HG03442 (cell line): ENCODE measurements around the gene RPH3AL.
"Not testable (repeated sequence)": the region's sequence is repeated elsewhere in the genome, so short reads cannot be mapped to it uniquely, and the experiment has no call there.

ENCODE experiments used
- ATAC-seq: cut with Tn5 transposase; IDR thresholded peaks from one replicate; pipeline ENCODE4 v1.9.1; 2021; ENCODE audit warnings: mild to moderate bottlenecking, moderate library complexity; ENCODE audit not compliant: unreplicated experiment

The RPH3AL gene

GRCh38 chr17:320809-321385 lies 31.7 kb downstream of the RPH3AL start:
- ATAC-seq, result no peak

GRCh38 chr17:320139-320538 lies 32.5 kb downstream of the RPH3AL start:
- ATAC-seq, result no peak

- ATAC-seq, result no peak
Measured at GRCh38 chr17:319266-319665, 33.3 kb downstream of the RPH3AL start.

- not testable (repeated sequence) for ATAC-seq
Measured at GRCh38 chr17:317070-317469, 35.5 kb downstream of the RPH3AL start.

GRCh38 chr17:315399-315798 lies 37.2 kb downstream of the RPH3AL start:
- ATAC-seq, result not testable (repeated sequence)

GRCh38 chr17:314614-314944 lies 38.0 kb downstream of the RPH3AL start:
- not testable (repeated sequence) for ATAC-seq

- no peak for ATAC-seq
Measured at GRCh38 chr17:313911-314613, 38.5 kb downstream of the RPH3AL start.

- no peak for ATAC-seq
Measured at GRCh38 chr17:313231-313630, 39.4 kb downstream of the RPH3AL start.

GRCh38 chr17:312476-313148 lies 40.0 kb downstream of the RPH3AL start:
- ATAC-seq, result no peak

GRCh38 chr17:311119-311782 lies 41.4 kb downstream of the RPH3AL start:
- no peak for ATAC-seq

GRCh38 chr17:310111-311010 lies 42.2 kb downstream of the RPH3AL start:
- ATAC-seq, result no peak

- no peak for ATAC-seq
Measured at GRCh38 chr17:309361-309888, 43.2 kb downstream of the RPH3AL start.

GRCh38 chr17:307741-308507 lies 44.7 kb downstream of the RPH3AL start:
- ATAC-seq, result no peak

GRCh38 chr17:307295-307691 lies 45.3 kb downstream of the RPH3AL start:
- no peak for ATAC-seq

GRCh38 chr17:306536-307294 lies 45.9 kb downstream of the RPH3AL start:
- ATAC-seq, result no peak

GRCh38 chr17:306116-306515 lies 46.5 kb downstream of the RPH3AL start:
- no peak for ATAC-seq

GRCh38 chr17:305090-305976 lies 47.3 kb downstream of the RPH3AL start:
- ATAC-seq, result no peak

GRCh38 chr17:304461-304860 lies 48.1 kb downstream of the RPH3AL start:
- no peak for ATAC-seq
